ENCODE results near the gene SLC27A1. TPM values are rescaled to one million over a fixed set of nuclear protein-coding genes. Genes with fewer than 3 reads are reported as not detected.

SLC27A1 gene
- total RNA-seq, 1 experiment from 2014 or later = 3.7 TPM

- H3K4me3 Mint-ChIP-seq (ENCODE audit: unreplicated experiment) = no peak overlapping the region
- no peak overlapping the region for H3K27ac Mint-ChIP-seq (ENCODE audit: unreplicated experiment)
Measured at GRCh38 chr19:17489392-17490030, 19.2 kb downstream of the SLC27A1 start.

GRCh38 chr19:17490411-17490810 is 20.1 kb downstream of the SLC27A1 start:
- Mint-ChIP-seq H3K4me1 (ENCODE audit: low read depth, unreplicated experiment) (peaks cover 6% of the 10 kb centered on the region), H3K27ac (ENCODE audit: unreplicated experiment) (no peak overlapping the region), H3K36me3 (ENCODE audit: insufficient read depth, unreplicated experiment) (no peaks in the 10 kb centered on the region), H3K9me3 (ENCODE audit: unreplicated experiment) (no peaks in the 10 kb centered on the region), H3K4me3 (ENCODE audit: unreplicated experiment) (no peak overlapping the region), H3K27me3 (ENCODE audit: insufficient read depth, unreplicated experiment) (no peaks in the 10 kb centered on the region)
- BruUV-seq (replicated peaks) = no TSS peak
- CTCF ChIA-PET = interaction anchor here (0.7 kb wide), 1 partner anchor 129 kb away, joined by 11 read pairs; no protein-coding TSS in a partner anchor
- POLR2A ChIA-PET = no interaction called here
- intact Hi-C loops (cut with micrococcal nuclease; ENCODE audit: unreplicated experiment) = no loop called here
- DNase-seq = no peak
- Histone ChIP-seq H3K4me3 (ENCODE audit: low read depth, low read length) (no peak overlapping the region), H3K4me1 (no peaks in the 10 kb centered on the region), H3K36me3 (ENCODE audit: control insufficient read depth, insufficient read depth, low read length) (no peaks in the 10 kb centered on the region), H3K9me3 (no peaks in the 10 kb centered on the region), H3K27me3 (replicated peaks; ENCODE audit: control insufficient read depth, insufficient read depth, low read length) (no peaks in the 10 kb centered on the region)
- TF ChIP-seq CTCF (IDR thresholded peaks at IDR 0.05; ENCODE audit: insufficient read depth in 1 of 2, low read depth in 1 of 2, low read length in 1 of 2, severe bottlenecking in 1 of 2, unreplicated experiment in 1 of 2) = no peak

More at GRCh38 chr19:17489392-17490030, 19.2 kb downstream of the SLC27A1 start:
- H3K27me3 ChIP-seq (replicated peaks; ENCODE audit: control insufficient read depth, insufficient read depth, low read length) = no peaks in the 10 kb centered on the region
- Mint-ChIP-seq H3K9me3 (ENCODE audit: unreplicated experiment) (no peaks in the 10 kb centered on the region), H3K27me3 (ENCODE audit: insufficient read depth, unreplicated experiment) (no peaks in the 10 kb centered on the region), H3K4me1 (ENCODE audit: low read depth, unreplicated experiment) (peaks cover 6% of the 10 kb centered on the region), H3K36me3 (ENCODE audit: insufficient read depth, unreplicated experiment) (peaks cover 3% of the 10 kb centered on the region)
- H3K4me3 ChIP-seq (ENCODE audit: low read depth, low read length) = no peak overlapping the region
- no peak for TF ChIP-seq CTCF (IDR thresholded peaks at IDR 0.05; ENCODE audit: insufficient read depth in 1 of 2, low read depth in 1 of 2, low read length in 1 of 2, severe bottlenecking in 1 of 2, unreplicated experiment in 1 of 2)
- intact Hi-C loops (cut with micrococcal nuclease; ENCODE audit: unreplicated experiment) = no loop called here
- DNase-seq = no peak
- ChIA-PET POLR2A (no interaction called here), CTCF (no interaction called here)
- H3K4me1 ChIP-seq = no peaks in the 10 kb centered on the region
- no peaks in the 10 kb centered on the region for H3K9me3 ChIP-seq
- BruUV-seq (replicated peaks) = no TSS peak
- H3K36me3 ChIP-seq (ENCODE audit: control insufficient read depth, insufficient read depth, low read length) = no peaks in the 10 kb centered on the region

- no TSS peak for BruUV-seq (replicated peaks)
- no peak for DNase-seq
- no peaks in the 10 kb centered on the region for H3K27me3 ChIP-seq (replicated peaks; ENCODE audit: control insufficient read depth, insufficient read depth, low read length)
- no peak for TF ChIP-seq CTCF (IDR thresholded peaks at IDR 0.05; ENCODE audit: insufficient read depth in 1 of 2, low read depth in 1 of 2, low read length in 1 of 2, severe bottlenecking in 1 of 2, unreplicated experiment in 1 of 2)
- ChIA-PET CTCF (no interaction called here), POLR2A (no interaction called here)
- H3K4me1 Mint-ChIP-seq (ENCODE audit: low read depth, unreplicated experiment) = peaks cover 6% of the 10 kb centered on the region
- no peaks in the 10 kb centered on the region for H3K27me3 Mint-ChIP-seq (ENCODE audit: insufficient read depth, unreplicated experiment)
- H3K36me3 Mint-ChIP-seq (ENCODE audit: insufficient read depth, unreplicated experiment) = no peaks in the 10 kb centered on the region
- no peak overlapping the region for H3K27ac Mint-ChIP-seq (ENCODE audit: unreplicated experiment)
- H3K9me3 Mint-ChIP-seq (ENCODE audit: unreplicated experiment) = no peaks in the 10 kb centered on the region
- H3K4me3 Mint-ChIP-seq (ENCODE audit: unreplicated experiment) = no peak overlapping the region
- no peaks in the 10 kb centered on the region for H3K36me3 ChIP-seq (ENCODE audit: control insufficient read depth, insufficient read depth, low read length)
- H3K4me3 ChIP-seq (ENCODE audit: low read depth, low read length) = no peak overlapping the region
- H3K9me3 ChIP-seq = no peaks in the 10 kb centered on the region
- no peaks in the 10 kb centered on the region for H3K4me1 ChIP-seq
- intact Hi-C loops (cut with micrococcal nuclease; ENCODE audit: unreplicated experiment) = no loop called here
Measured at GRCh38 chr19:17491287-17491686, 21.0 kb downstream of the SLC27A1 start.
